GM23338 (cell line): Measurements from ENCODE around the gene TECR.

Experiments
- CTCF ChIP-seq, 2 experiments: fragments of 200-600 bp in 1 of 2; sonication (generic) in 1 of 2; conservative IDR thresholded peaks; 2 replicates each; pipeline versions ENCODE4 v1.5.1 to v1.6.1; 2016 to 2017; ENCODE audit warnings: antibody characterized with exemption in 2 of 2, low read depth in 2 of 2, mild to moderate bottlenecking in 2 of 2, moderate library complexity in 1 of 2
- EZH2 ChIP-seq: fragments of 200-600 bp; sonication (generic); IDR thresholded peaks from one replicate; pipeline ENCODE4 v1.8.0; 2017; ENCODE audit warnings: antibody characterized with exemption, mild to moderate bottlenecking, low read depth; ENCODE audit not compliant: unreplicated experiment
- TF ChIP-seq, protein P1 (sequence below): IDR thresholded peaks from one replicate; pipeline ENCODE4 v1.6.1; 2018; ENCODE audit warnings: antibody characterized with exemption; ENCODE audit not compliant: unreplicated experiment

GRCh38 chr19:14494910-14495671 is 34.3 kb upstream of the TECR start:
- TF ChIP-seq CTCF (conservative IDR thresholded peaks at IDR 0.05; ENCODE audit: low read depth in 2 of 2) (no peak), EZH2 (no peak)
- TF ChIP-seq, protein P1, sequence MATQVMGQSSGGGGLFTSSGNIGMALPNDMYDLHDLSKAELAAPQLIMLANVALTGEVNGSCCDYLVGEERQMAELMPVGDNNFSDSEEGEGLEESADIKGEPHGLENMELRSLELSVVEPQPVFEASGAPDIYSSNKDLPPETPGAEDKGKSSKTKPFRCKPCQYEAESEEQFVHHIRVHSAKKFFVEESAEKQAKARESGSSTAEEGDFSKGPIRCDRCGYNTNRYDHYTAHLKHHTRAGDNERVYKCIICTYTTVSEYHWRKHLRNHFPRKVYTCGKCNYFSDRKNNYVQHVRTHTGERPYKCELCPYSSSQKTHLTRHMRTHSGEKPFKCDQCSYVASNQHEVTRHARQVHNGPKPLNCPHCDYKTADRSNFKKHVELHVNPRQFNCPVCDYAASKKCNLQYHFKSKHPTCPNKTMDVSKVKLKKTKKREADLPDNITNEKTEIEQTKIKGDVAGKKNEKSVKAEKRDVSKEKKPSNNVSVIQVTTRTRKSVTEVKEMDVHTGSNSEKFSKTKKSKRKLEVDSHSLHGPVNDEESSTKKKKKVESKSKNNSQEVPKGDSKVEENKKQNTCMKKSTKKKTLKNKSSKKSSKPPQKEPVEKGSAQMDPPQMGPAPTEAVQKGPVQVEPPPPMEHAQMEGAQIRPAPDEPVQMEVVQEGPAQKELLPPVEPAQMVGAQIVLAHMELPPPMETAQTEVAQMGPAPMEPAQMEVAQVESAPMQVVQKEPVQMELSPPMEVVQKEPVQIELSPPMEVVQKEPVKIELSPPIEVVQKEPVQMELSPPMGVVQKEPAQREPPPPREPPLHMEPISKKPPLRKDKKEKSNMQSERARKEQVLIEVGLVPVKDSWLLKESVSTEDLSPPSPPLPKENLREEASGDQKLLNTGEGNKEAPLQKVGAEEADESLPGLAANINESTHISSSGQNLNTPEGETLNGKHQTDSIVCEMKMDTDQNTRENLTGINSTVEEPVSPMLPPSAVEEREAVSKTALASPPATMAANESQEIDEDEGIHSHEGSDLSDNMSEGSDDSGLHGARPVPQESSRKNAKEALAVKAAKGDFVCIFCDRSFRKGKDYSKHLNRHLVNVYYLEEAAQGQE: no peak
